ENCODE data around the gene CCDC33. TPM values are rescaled to one million over a fixed set of nuclear protein-coding genes. Genes with fewer than 3 reads are reported as not detected.

CCDC33 gene
- total RNA-seq, 1 experiment from 2014 or later, result 10.6 TPM

DNA sequence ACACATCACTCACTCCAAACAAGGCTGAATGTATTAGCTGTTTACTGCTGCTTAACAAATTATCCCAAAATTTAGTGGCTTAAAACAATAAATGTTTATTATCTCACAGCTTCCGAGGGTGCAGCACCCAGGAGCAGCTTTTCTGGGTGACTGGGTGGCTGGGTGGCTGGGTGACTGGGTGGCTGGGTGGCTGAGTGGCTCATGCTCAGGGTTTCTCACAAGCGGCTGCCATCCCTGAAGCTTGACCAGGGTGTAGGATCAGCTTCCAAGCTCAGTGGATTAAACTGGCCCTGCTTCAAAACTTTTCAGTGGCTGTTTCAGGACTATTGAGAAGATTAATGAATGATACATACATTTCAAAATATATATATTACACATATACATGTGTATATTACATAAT, 133.6 kb downstream of the CCDC33 start:
- no peaks in the 10 kb centered on the region for H3K9me3 Mint-ChIP-seq
- DNase-seq (ENCODE audit: low spot score), result no peak
- no peaks in the 10 kb centered on the region for H3K36me3 Mint-ChIP-seq
- H3K27me3 Mint-ChIP-seq (ENCODE audit: low read depth), result peaks cover 18% of the 10 kb centered on the region
- TF ChIP-seq RORB (CRISPR knock-in tag; IDR thresholded peaks at IDR 0.05) (no peak), ZNF121 (CRISPR knock-in tag; IDR thresholded peaks at IDR 0.05) (no peak), IRF1 (CRISPR knock-in tag; IDR thresholded peaks at IDR 0.05) (no peak), MXD4 (CRISPR knock-in tag; IDR thresholded peaks at IDR 0.05; ENCODE audit: borderline replicate concordance) (no peak), NR3C1 (CRISPR knock-in tag; conservative IDR thresholded peaks at IDR 0.05; ENCODE audit: low read depth) (no peak), TEAD4 (CRISPR knock-in tag; IDR thresholded peaks at IDR 0.05) (no peak), TEAD1 (CRISPR knock-in tag; IDR thresholded peaks at IDR 0.05) (no peak)
- TF ChIP-seq, protein P1, sequence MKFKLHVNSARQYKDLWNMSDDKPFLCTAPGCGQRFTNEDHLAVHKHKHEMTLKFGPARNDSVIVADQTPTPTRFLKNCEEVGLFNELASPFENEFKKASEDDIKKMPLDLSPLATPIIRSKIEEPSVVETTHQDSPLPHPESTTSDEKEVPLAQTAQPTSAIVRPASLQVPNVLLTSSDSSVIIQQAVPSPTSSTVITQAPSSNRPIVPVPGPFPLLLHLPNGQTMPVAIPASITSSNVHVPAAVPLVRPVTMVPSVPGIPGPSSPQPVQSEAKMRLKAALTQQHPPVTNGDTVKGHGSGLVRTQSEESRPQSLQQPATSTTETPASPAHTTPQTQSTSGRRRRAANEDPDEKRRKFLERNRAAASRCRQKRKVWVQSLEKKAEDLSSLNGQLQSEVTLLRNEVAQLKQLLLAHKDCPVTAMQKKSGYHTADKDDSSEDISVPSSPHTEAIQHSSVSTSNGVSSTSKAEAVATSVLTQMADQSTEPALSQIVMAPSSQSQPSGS (CRISPR knock-in tag; IDR thresholded peaks at IDR 0.05; ENCODE audit: borderline replicate concordance, low read depth), result no peak
- TF ChIP-seq, protein P2, sequence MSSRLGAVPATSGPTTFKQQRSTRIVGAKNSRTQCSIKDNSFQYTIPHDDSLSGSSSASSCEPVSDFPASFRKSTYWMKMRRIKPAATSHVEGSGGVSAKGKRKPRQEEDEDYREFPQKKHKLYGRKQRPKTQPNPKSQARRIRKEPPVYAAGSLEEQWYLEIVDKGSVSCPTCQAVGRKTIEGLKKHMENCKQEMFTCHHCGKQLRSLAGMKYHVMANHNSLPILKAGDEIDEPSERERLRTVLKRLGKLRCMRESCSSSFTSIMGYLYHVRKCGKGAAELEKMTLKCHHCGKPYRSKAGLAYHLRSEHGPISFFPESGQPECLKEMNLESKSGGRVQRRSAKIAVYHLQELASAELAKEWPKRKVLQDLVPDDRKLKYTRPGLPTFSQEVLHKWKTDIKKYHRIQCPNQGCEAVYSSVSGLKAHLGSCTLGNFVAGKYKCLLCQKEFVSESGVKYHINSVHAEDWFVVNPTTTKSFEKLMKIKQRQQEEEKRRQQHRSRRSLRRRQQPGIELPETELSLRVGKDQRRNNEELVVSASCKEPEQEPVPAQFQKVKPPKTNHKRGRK (CRISPR knock-in tag; IDR thresholded peaks at IDR 0.05; ENCODE audit: borderline replicate concordance), result no peak
- ChIA-PET CTCF (interaction anchor here (0.6 to 1.5 kb wide), 4 partner anchors 58 to 397 kb away, joined by 3 to 6 read pairs (median 4); no protein-coding TSS in a partner anchor), POLR2A (no interaction called here)
- H3K4me1 Mint-ChIP-seq, result peaks cover 18% of the 10 kb centered on the region
- no peak overlapping the region for H3K4me3 Mint-ChIP-seq
- no peak overlapping the region for H3K27ac Mint-ChIP-seq
- no peak for ATAC-seq

- Mint-ChIP-seq H3K4me1 (peaks cover 17% of the 10 kb centered on the region), H3K27me3 (ENCODE audit: low read depth) (peaks cover 12% of the 10 kb centered on the region), H3K4me3 (no peak overlapping the region), H3K27ac (no peak overlapping the region), H3K9me3 (no peaks in the 10 kb centered on the region), H3K36me3 (no peaks in the 10 kb centered on the region)
- TF ChIP-seq NFATC4 (CRISPR knock-in tag; IDR thresholded peaks at IDR 0.05) (no peak), STAT6 (CRISPR knock-in tag; conservative IDR thresholded peaks at IDR 0.05; ENCODE audit: low read depth) (no peak), ZNF232 (CRISPR knock-in tag; IDR thresholded peaks at IDR 0.05) (no peak), E2F5 (CRISPR knock-in tag; IDR thresholded peaks at IDR 0.05) (no peak), ZMAT4 (CRISPR knock-in tag; IDR thresholded peaks at IDR 0.05) (no peak), ZNF425 (CRISPR knock-in tag; conservative IDR thresholded peaks at IDR 0.05) (no peak)
- no peak for DNase-seq (ENCODE audit: low spot score)
- CTCF ChIA-PET, result interaction anchor here (1.0 kb wide), 1 partner anchor 334 kb away, joined by 3 read pairs; no protein-coding TSS in a partner anchor
- POLR2A ChIA-PET, result no interaction called here
- no peak for ATAC-seq
Observed at GRCh38 chr15:74370471-74370870, 134.3 kb downstream of the CCDC33 start.

Measured in WTC11 (cell line).